Body of pancreas (tissue), 4 donors: Measurements from ENCODE around the gene OLIG1.

Experiments
- CTCF ChIP-seq, 7 experiments: fragments of 450-650 bp in 4 of 7; fragments of 200-600 bp in 3 of 7; sonication (generic) in 3 of 7; IDR thresholded peaks; one replicate each; pipeline ENCODE4 v1.5.1; 2016 to 2019; ENCODE audit warnings: antibody characterized with exemption in 7 of 7
- POLR2A ChIP-seq, 3 donors: fragments of 450-650 bp; IDR thresholded peaks; one replicate each; pipeline ENCODE4 v1.6.1; 2016; ENCODE audit warnings: antibody characterized with exemption in 3 of 3, mild to moderate bottlenecking in 2 of 3

GRCh38 chr21:33051925-33052324, 18.0 kb upstream of the OLIG1 start:
- TF ChIP-seq CTCF (IDR thresholded peaks at IDR 0.05) (no peak), POLR2A (IDR thresholded peaks at IDR 0.05) (no peak)
